Right cardiac atrium (tissue), 5 donors: ENCODE data around the gene ATP6V0C. TPM values are rescaled to one million over a fixed set of nuclear protein-coding genes. Genes with fewer than 3 reads are reported as not detected.
"Not testable (repeated sequence)": the region's sequence is repeated elsewhere in the genome, so short reads cannot be mapped to it uniquely, and the experiment has no call there.

Experiments
- ATAC-seq, 2 donors: fragments of 200-7000 bp; cut with Tn5 transposase; one replicate each; pipeline versions ENCODE4 v1.8.0 to v1.9.1; 2020; ENCODE audit warnings: moderate library complexity in 2 of 2, mild to moderate bottlenecking in 1 of 2
- DNase-seq, 3 donors: peaks; one replicate each; pipeline ENCODE4 v3.0.0-alpha.2; 2020
- H3K27ac ChIP-seq: one replicate; pipeline ENCODE4 v1.5.1; 2013; ENCODE audit warnings: mild to moderate bottlenecking, low read length, control low read depth, moderate library complexity
- H3K27me3 ChIP-seq: one replicate; pipeline ENCODE4 v1.6.1; 2013; ENCODE audit not compliant: control insufficient read depth, insufficient read depth
- H3K4me1 ChIP-seq: one replicate; pipeline ENCODE4 v1.6.1; 2013; ENCODE audit warnings: low read length; ENCODE audit not compliant: control insufficient read depth, insufficient read depth
- H3K4me3 ChIP-seq: one replicate; pipeline ENCODE4 v1.5.1; 2013; ENCODE audit warnings: low read length, control low read depth
- H3K9me3 ChIP-seq: one replicate; pipeline ENCODE4 v1.6.1; 2013; ENCODE audit warnings: low read length; ENCODE audit not compliant: control insufficient read depth
- WGBS: extraction: QIAGEN DNeasy Blood & Tissue Kit; methylation state at CpG from one replicate; pipeline ENCODE4 v1.1.7; 2013; 5-methylcytosine and 5-hydroxymethylcytosine counted together
- intact Hi-C, 4 donors: fragments of 100-400 bp; cut with DNase I; formaldehyde crosslinking; loops; one replicate each; pipeline versions ENCODE4 v1.11.0 to v1.14.0; 2022 to 2023
- polyA plus RNA-seq: library from polyadenylated mRNA; stranded (reverse); fragments of 200-250 nt; gene quantifications from one replicate; pipeline ENCODE4 v1.2.3, GENCODE V29; 2013
- total RNA-seq, 4 donors: library from RNA; stranded (reverse); fragmentation: NEBNext Ultra II Directional; extraction: Animal tissue kit (Norgen Biotek cat#: 25700); gene quantifications; one replicate each; pipeline ENCODE4 v1.2.1, GENCODE V29; 2021
- donor health status: healthy with polysubstance abuse.
- donor health status: DM: no; HTN: yes; CAD: no.
- donor health status: DM: no; HTN: no; CAD: no.
- donor health status: DM: no; HTN: yes; CAD: no; lungs with severe emphysema.
- donor health status: DM: yes; HTN: yes; CAD: no.

Gene ATP6V0C
- total and polyA plus RNA-seq, 5 donors, result 153 to 206 (median 179) TPM

- Histone ChIP-seq H3K27ac (no peak overlapping the region), H3K27me3 (no peaks in the 10 kb centered on the region), H3K9me3 (no peaks in the 10 kb centered on the region), H3K4me1 (no peaks in the 10 kb centered on the region), H3K4me3 (no peak overlapping the region)
- intact Hi-C loops, result no loop called here
- DNase-seq, result peak in 1 of 3 donors; percentile 73
- WGBS, result 85% methylated on average over 14 of the region's 14 CpGs
- ATAC-seq, result peak in 1 of 2 donors; percentile 2
Measured at GRCh38 chr16:2530629-2531318, 17.0 kb downstream of the ATP6V0C start.

GRCh38 chr16:2531371-2531695 is 17.6 kb downstream of the ATP6V0C start, which contains the start of gene CEMP1:
Gene CEMP1 (minus strand): TSS chr16:2531408. CDS start chr16:2531073, 335 bp downstream.
- Histone ChIP-seq H3K27me3 (no peaks in the 10 kb centered on the region), H3K27ac (peak within 1 kb of the TSS; percentile 85), H3K9me3 (no peaks in the 10 kb centered on the region), H3K4me1 (no peaks in the 10 kb centered on the region), H3K4me3 (peak within 1 kb of the TSS; percentile 59)
- 13% methylated on average over 11 of the region's 11 CpGs for WGBS
- intact Hi-C loops, result no loop called here
- ATAC-seq (peak in 1 of 2 donors; percentile 3), DNase-seq (no peak)

- peak overlapping the region; percentile 59 for H3K4me3 ChIP-seq
- H3K9me3 ChIP-seq, result no peaks in the 10 kb centered on the region
- H3K27me3 ChIP-seq, result no peaks in the 10 kb centered on the region
- H3K27ac ChIP-seq, result peak overlapping the region; percentile 85
- ATAC-seq (peak; percentile 94 to 95), DNase-seq (peak; percentile 99 to 100 (median 100))
- WGBS, result under 1% methylated on average over 84 of the region's 84 CpGs
- no peaks in the 10 kb centered on the region for H3K4me1 ChIP-seq
- intact Hi-C loops, result no loop called here
Measured at GRCh38 chr16:2531696-2532493, 18.1 kb downstream of the ATP6V0C start.

DNA sequence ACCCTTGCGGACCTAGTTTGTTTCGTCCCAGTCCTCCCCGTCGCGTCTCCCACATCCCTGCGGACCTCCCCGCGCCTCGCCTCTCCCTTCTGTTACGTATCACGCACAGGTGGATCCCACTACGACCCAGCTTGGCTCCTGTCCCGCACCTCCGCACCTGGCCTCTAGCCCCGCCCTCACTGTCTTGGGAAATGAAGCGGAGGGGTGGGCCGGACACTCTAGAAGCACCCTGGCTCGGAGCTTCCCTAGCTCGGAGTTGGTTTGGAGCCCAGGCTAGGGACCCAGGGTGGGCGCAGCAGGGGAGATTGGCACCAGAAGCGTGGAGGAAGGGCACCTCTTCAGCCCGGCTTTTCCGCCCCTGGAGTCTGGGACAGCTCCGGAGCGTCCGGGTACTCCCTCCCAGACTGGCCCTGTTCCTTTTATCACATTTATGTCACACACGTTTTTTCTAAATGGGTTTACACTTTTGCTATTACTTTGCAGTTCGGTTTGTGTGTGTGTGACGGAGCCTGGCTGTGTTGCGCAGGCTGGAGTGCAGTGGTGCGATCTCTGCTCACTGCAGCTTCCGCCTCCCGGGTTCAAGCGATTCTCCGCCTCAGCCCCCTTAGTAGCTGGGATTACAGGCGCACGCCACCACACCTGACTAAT is 18.9 kb downstream of the ATP6V0C start:
- DNase-seq (peak; percentile 57 to 83 (median 82)), ATAC-seq (peak; percentile 6 to 9)
- Histone ChIP-seq H3K4me3 (peak overlapping the region; percentile 59), H3K4me1 (no peaks in the 10 kb centered on the region), H3K27me3 (no peaks in the 10 kb centered on the region), H3K27ac (peak overlapping the region; percentile 85), H3K9me3 (no peaks in the 10 kb centered on the region)
- intact Hi-C loops, result no loop called here
- WGBS, result under 1% methylated on average over 37 of the region's 37 CpGs

GRCh38 chr16:2533142-2533755 is 19.5 kb downstream of the ATP6V0C start:
- H3K27ac ChIP-seq, result peak overlapping the region; percentile 85
- DNase-seq, result peak in 2 of 3 donors; percentile 53 to 65
- WGBS, result 36% methylated on average over 16 of the region's 16 CpGs
- H3K4me3 ChIP-seq, intact Hi-C loops, H3K27me3 ChIP-seq, ATAC-seq, H3K4me1 ChIP-seq, H3K9me3 ChIP-seq: not testable (repeated sequence)

DNA sequence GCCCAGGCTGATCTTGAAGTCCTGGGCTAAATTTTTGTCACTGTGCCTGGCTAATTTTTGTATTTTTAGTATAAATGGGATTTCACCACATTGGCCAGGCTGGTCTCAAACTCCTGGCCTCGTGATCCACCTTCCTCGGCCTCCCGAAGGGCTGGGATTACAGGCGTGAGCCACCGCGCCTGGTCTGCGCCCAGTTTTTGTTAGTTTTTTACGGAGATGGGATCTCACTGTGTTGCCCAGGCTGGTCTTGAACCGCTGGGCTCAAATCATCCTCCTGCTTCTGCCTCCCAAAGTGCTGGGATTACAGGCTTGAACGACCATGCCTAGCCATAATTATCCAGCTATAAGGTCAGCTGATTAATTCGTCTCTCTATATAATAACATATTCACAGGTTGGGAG is 20.2 kb downstream of the ATP6V0C start:
- H3K9me3 ChIP-seq, result no peaks in the 10 kb centered on the region
- H3K27me3 ChIP-seq, result no peaks in the 10 kb centered on the region
- peak in 1 of 3 donors; percentile 15 for DNase-seq
- intact Hi-C loops, result no loop called here
- no peak overlapping the region for H3K4me3 ChIP-seq
- 89% methylated on average over 11 of the region's 11 CpGs for WGBS
- H3K27ac ChIP-seq, result no peak overlapping the region
- H3K4me1 ChIP-seq, result no peaks in the 10 kb centered on the region
- ATAC-seq, result no peak

- H3K9me3 ChIP-seq, ATAC-seq, H3K4me3 ChIP-seq, H3K27ac ChIP-seq, H3K4me1 ChIP-seq, DNase-seq, intact Hi-C loops, H3K27me3 ChIP-seq: not testable (repeated sequence)
- WGBS, result 85% methylated on average over 5 of the region's 5 CpGs
Measured at GRCh38 chr16:2534335-2534734, 20.6 kb downstream of the ATP6V0C start.

DNA sequence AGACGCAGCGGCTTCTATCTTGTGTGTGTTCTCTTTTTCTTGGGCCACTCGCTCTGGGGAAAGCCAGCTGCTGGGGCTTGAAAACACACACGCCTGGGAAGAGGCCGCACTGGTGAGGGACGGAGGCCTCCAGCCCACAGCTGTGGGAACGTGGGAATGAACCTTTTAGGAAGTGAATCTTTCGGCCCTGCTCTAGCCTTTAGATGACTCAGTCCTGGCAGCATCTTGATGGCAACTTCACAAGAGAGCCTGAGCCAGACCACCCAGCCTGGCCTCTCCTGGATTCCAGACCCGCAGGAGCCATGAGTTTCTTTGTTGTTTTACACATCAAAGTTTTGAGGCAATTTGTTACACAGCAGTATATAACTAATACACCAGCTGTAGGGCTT is 21.9 kb downstream of the ATP6V0C start:
- ATAC-seq, result no peak
- no peak overlapping the region for H3K27ac ChIP-seq

GRCh38 chr16:2537451-2538379 is 24.0 kb downstream of the ATP6V0C start, which contains the start of gene PDPK1:
Gene PDPK1 (plus strand): TSS chr16:2538021. CDS start chr16:2538113, 92 bp downstream.
- no peaks in the 10 kb centered on the region for H3K27me3 ChIP-seq
- H3K27ac ChIP-seq, result peak within 1 kb of the TSS; percentile 99
- ATAC-seq (peak; percentile 95 to 96), DNase-seq (peak; percentile 95 to 98 (median 98))
- no peaks in the 10 kb centered on the region for H3K9me3 ChIP-seq
- H3K4me1 ChIP-seq, result peaks cover 7% of the 10 kb centered on the region
- under 1% methylated on average over 126 of the region's 126 CpGs for WGBS
- intact Hi-C loops, result no loop called here
- peak within 1 kb of the TSS; percentile 100 for H3K4me3 ChIP-seq

More for the DNA sequence above, 21.9 kb downstream of the ATP6V0C start:
- Histone ChIP-seq H3K4me3 (no peak overlapping the region), H3K9me3 (no peaks in the 10 kb centered on the region), H3K27me3 (no peaks in the 10 kb centered on the region), H3K4me1 (peaks cover 7% of the 10 kb centered on the region)
- WGBS, result 62% methylated on average over 9 of the region's 9 CpGs
- intact Hi-C loops, result no loop called here
- DNase-seq, result peak; percentile 42 to 63 (median 59)
